Tibial nerve (tissue), 4 donors: ENCODE data around the gene IL31.

Experiments
- CTCF ChIP-seq, 5 experiments: fragments of 200-600 bp in 3 of 5; fragments of 450-650 bp in 2 of 5; sonication (generic) in 3 of 5; IDR thresholded peaks; one replicate each; pipeline ENCODE4 v1.5.1; 2016 to 2019; ENCODE audit warnings: antibody characterized with exemption in 5 of 5, mild to moderate bottlenecking in 3 of 5, moderate library complexity in 2 of 5
- EP300 ChIP-seq, 2 donors: sonication (generic); formaldehyde crosslinking; IDR thresholded peaks; one replicate each; pipeline ENCODE4 v1.6.1; 2017; ENCODE audit warnings: antibody characterized with exemption in 2 of 2, mild to moderate bottlenecking in 1 of 2
- POLR2A ChIP-seq, 2 donors: fragments of 450-650 bp; IDR thresholded peaks; one replicate each; pipeline ENCODE4 v1.6.1; 2017; ENCODE audit warnings: antibody characterized with exemption in 2 of 2, mild to moderate bottlenecking in 2 of 2, moderate library complexity in 2 of 2

DNA sequence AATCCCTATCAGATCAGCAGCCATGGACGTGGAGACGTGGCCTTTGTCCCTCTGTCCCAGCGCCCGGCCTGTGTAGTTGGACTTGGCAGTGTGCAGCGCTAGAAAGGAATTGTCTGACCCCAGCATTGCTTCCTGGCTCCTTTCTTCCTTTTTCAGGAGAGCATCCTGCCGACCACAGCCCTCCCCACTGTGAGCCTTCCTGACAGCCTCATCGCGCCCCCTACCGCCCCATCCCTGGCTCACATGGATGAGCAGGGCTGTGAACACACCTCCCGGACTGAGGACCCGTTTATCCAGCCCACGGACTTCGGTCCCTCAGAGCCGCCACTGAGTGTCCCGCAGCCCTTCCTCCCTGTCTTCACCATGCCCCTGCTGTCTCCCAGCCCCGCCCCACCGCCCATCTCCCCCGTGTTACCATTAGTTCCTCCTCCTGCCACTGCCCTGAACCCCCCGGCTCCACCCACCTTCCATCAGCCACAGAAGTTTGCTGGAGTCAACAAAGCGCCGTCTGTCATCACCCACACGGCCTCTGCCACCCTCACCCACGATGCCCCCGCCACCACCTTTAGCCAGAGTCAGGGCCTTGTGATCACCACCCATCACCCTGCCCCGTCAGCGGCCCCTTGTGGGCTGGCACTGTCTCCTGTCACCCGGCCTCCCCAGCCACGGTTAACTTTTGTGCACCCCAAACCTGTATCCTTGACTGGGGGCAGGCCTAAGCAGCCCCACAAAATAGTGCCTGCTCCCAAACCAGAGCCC, 40.6 kb downstream of the IL31 start:
- TF ChIP-seq CTCF (IDR thresholded peaks at IDR 0.05), result no peak
- no peak for TF ChIP-seq POLR2A (IDR thresholded peaks at IDR 0.05)
- TF ChIP-seq EP300 (IDR thresholded peaks at IDR 0.05), result no peak
